ENCODE data around the gene IFTAP.

GRCh38 chr11:36693139-36693843, 99.0 kb downstream of the IFTAP start:
- no peak for TF ChIP-seq CTCF (conservative IDR thresholded peaks at IDR 0.05; ENCODE audit: low read depth, low read length)
- TF ChIP-seq EZH2 (IDR thresholded peaks at IDR 0.05; ENCODE audit: borderline replicate concordance, low read depth, low read length, poor library complexity, severe bottlenecking): no peak
